Measurements from ENCODE around the gene BCAP29.

DNA sequence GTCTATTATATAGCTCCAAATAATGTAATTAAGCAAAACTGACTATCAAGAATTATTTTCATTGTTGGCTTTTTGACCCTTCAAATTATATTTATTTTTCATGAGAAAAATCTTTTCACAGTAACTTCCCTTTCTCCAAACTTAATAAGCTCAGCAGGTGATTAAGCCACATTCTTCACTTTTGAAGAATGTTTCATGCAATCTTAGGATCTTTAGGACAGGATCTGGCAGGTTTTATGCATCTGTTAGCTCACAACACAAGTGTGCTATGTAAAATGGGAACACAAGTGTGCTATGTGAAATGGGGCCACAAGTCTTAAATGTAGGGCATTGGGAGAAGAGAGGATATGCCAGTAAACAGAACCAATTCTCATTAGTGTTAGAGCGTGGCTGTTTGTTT, 26.3 kb downstream of the BCAP29 start:
- no peak for TF ChIP-seq CREB1 (IDR thresholded peaks at IDR 0.05; ENCODE audit: low read depth)
- TF ChIP-seq EP300 (IDR thresholded peaks at IDR 0.05; ENCODE audit: borderline replicate concordance), result no peak

Measured in Ishikawa (cell line).